T-helper 1 cell treated with Interleukin-12 subunit alpha and Interleukin-12 subunit beta and Interleukin-4 antibody, amounts not matched to agents 30 ng/mL and 1 ng/mL, for 36 hours (primary cell): ENCODE measurements around the gene SAPCD2. TPM values are rescaled to one million over a fixed set of nuclear protein-coding genes. Genes with fewer than 3 reads are reported as not detected.
"Not testable (repeated sequence)": the region's sequence is repeated elsewhere in the genome, so short reads cannot be mapped to it uniquely, and the experiment has no call there.

Source experiments
- intact Hi-C: fragments of 100-400 bp; cut with micrococcal nuclease; formaldehyde crosslinking; loops from one replicate; pipeline ENCODE4 v1.15.1; 2024
- total RNA-seq: library from RNA; stranded (reverse); gene quantifications from 2 replicates; pipeline ENCODE4 v1.2.3, GENCODE V29; 2022

The SAPCD2 gene
- total RNA-seq, 1 donor from 2014 or later = 19.7 TPM

GRCh38 chr9:137034709-137035506 is 35.4 kb downstream of the SAPCD2 start:
- intact Hi-C loops = loop anchor here (1.0 to 2.0 kb wide), 9 partner anchors 11 to 248 kb away; partner anchors contain the start of genes AJM1, FBXW5, MAN1B1 and NPDC1

GRCh38 chr9:137034039-137034708 is 36.2 kb downstream of the SAPCD2 start:
- intact Hi-C loops = loop anchor here (2.0 kb wide), 2 partner anchors 53 to 83 kb away; partner anchors contain the start of gene MAN1B1

- intact Hi-C loops = not testable (repeated sequence)
Measured at GRCh38 chr9:137033481-137033880, 36.9 kb downstream of the SAPCD2 start.

DNA sequence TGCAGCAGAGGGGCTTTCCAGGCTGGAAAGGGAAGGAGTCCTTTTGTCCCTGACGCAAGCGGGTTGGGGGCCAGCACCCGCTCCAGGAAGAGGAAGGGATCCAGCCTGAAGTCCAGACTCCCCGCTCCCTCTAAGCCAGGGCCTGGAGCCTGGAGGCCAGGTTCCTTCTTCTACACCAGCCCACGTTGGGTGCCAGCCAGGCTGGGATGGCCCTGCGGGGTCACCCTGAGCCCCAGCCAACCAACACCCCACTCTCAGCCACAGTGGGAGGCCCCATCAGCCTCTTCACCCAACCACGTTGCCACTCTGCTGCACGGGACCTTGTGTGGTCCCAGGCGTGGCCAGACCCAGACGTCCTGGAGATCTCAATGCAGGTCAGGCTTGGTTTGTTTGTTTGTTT is 37.5 kb downstream of the SAPCD2 start:
- intact Hi-C loops = no loop called here

DNA sequence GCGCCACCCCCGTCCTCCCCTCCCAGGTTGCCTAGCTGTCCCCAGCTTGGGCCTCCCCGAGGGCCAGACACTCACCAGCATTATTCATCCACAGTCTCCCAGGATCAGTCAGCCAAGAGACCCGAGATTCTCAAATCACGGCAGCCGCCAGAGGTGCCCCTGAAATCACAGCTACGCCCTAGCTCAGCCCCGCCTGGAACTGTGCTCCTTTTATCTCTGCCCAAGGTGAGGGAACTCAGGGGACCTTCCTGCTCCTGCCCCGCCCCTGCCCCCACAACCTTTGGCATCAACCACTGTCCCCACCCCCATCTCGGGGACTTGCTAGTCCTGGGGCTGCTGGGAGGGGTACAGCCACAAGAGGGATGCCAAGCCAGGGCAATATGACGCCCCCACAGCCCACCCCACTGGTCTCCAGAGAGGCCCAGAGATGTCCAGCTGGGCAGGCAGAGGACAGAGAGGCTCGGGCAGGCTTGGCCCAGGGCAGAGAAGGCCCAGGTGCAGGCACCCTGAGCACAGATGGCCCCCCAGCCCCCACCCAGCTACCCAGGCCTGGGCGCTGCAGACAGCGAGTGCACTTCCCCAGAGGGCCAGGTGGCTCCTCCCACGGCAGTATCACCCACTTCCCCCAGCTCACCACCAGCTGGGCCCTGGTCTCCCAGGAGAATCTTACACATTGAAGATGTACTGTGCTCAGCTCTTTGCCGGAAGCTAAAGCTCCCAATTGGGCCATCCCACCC is 38.3 kb downstream of the SAPCD2 start, which contains the start of gene FUT7:
Gene FUT7, minus strand, starts transcription at position 185 of the 737 bp plus-strand sequence. Its CDS starts 97 bp downstream, at position 88.
- intact Hi-C loops = no loop called here

DNA sequence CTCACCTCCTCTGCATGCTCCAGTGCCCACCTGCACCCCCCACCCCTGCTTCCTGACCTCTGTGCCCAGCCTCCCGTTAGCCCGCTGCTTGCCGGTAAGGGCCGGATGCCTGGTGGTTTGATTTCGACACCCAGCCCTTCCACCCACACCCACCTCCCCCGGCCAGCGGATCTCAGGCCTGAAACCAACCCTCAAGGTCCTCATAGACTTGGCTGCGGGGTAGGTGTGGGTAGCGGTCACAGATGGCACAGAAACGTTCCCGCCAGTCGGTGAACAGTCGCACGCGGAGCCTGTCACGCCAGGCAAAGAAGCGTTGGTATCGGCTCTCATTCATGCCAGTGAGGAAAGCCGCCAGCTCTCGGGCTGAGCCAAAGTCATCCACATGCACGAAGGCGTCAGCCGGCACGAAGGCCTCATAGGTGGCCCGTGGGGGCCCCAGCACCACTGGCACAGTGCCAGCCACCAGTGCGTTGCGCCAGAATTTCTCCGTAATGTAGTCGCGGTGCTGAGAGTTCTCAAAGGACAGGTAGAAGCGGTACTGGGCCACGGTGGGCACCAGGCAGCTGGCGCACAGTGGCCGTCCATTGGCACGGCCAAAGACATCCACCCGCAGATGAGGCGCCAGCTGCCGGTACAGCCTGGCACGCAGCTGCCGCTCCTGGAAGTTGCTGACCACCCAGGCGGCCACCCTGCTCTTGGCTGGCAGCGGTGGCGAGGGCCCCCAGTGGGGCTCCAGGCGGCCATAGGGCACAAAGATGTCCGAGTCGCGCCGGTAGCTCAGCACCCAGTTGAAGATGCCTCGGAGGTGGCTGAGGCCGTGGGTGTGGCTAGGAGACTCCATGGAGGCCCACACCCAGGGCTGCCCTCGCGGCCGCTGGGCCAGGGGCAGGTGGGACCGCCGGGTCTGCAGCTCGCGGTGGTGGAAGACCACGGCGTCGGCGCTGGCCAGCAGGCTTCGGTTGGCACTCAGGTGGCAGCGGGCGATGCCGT is 39.5 kb downstream of the SAPCD2 start:
- intact Hi-C loops = no loop called here

DNA sequence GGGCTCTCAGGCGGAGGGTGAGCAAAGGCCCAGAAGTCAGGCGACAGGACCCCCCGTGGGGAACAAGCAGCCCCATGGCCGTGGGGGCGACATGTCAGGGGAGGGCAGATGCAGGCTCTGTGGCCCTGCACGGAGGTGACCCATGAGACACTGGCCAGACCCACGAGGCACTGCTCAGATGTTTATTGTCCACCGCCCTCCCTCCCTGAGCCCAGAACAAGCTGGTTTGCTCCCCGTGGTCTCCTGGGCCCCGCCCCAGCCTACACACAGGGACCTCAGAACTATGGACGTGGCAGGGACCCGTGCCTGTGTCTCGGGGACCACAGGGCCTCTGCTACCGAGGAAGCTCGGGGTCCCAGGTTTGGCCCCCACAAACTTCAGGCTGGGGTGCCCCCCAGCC is 40.4 kb downstream of the SAPCD2 start:
- intact Hi-C loops = no loop called here

DNA sequence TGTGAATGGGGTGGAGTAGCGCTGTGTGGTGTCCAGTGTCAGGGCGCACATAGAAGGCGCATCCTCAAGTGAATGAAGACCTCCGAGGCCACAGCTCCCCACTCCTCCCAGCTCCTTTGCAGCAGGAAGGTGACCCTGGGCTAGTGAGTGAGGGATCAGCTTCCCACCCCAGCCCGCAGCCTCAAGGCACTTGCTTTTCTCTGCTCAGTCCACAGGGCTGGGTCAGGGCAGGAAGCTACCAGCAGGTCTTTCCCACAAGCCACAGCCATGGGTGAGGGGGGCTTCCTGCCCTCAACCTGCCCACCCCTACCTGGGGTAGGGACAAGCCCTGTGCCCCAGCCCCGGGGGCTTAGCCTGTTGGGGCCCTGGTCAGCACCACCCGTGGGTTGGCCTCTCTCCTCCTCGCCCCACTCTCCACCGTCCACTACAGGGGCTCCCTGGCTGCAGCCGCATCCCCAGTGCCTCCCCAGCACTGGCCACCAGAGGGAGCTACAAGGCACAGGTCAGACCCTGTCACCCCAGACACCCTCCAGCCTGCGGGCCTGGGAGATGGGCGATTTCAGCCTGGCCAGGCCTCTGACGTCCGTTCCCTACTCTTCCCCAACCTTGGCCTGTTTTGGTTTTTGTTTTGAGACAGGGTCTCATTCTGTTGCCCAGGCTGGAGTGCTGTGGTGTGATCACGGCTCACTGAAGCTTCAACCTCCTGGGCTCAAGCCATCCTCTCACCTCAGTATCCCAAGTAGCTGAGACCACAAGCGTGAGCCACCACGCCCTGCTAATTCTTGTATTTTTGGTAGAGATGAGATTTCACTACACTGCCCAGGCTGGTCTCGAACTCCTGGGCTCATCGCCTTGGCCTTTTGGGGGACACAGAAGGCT is 41.1 kb downstream of the SAPCD2 start:
- intact Hi-C loops = loop anchor here (2.0 to 10.0 kb wide), 2 partner anchors 42 to 126 kb away; partner anchors contain the start of gene SAPCD2

DNA sequence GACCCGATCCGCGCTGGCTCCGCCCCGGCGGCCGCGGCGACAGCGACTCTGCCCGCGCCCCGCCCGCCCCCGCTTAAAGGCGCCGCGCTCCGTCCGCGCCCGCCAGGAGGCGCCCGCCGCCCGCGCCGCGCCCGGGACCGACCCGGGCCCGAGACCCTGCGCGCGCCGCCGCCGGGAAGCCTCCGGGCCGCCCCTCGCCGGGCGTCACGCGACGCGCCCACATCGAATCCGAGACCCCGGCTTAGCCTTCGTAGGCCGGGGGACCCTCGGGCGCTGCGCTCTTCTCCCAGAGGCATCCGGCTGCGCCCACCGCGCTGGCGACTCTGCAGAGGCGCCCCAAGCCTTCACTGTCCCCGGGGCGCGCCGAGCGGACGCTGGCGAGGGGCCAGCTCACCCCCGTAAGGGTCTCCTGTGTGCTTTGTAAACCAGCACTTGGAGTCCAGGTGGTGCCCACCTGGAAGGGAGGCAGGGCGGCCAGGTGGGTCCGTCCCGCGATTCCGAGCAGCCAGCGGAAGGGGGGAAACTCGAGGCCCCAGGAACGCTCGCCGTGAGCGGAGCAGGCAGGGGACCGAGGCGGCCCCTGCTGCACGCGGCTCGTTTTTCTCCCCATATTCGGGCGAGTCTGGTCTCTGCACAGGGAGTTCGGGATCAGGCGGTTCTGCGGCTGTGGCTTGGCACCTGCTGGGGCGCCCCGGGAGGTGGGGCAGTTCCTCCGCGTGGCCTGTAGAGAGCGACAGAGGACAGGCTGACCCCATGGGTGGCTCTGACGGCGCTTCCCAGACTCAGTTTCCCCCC is 41.9 kb downstream of the SAPCD2 start:
- intact Hi-C loops = loop anchor here (2.0 to 10.0 kb wide), 2 partner anchors 42 to 126 kb away; partner anchors contain the start of gene SAPCD2

- intact Hi-C loops = loop anchor here (2.0 to 10.0 kb wide), 2 partner anchors 43 to 127 kb away; partner anchors contain the start of gene SAPCD2
Measured at GRCh38 chr9:137027369-137028262, 42.7 kb downstream of the SAPCD2 start, which contains the start of gene ABCA2. Gene ABCA2, minus strand, starts transcription at chr9:137028237. Its CDS starts 97 bp downstream, at chr9:137028140.

DNA sequence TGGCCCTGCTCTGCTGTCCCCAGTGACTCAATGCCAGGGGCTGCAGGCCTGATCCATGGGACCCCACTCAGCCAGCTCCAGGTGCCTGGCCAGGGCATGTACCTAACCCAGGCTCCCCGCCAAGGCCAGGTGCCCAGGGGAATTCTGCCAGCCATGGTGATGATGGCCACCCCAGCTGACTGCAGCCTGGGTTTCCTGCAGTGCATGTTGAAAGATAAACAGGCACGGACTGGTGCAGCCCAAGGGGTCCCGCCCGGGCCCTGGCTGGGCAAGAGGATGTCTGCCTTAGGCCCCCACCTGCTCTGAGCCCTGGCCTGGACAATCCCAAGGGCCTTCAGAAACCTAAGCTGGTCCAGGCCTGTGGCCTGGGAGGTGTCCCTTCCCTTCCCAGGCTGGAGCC is 43.5 kb downstream of the SAPCD2 start:
- intact Hi-C loops = loop anchor here (10.0 kb wide), 1 partner anchor 128 kb away; no protein-coding TSS in a partner anchor

DNA sequence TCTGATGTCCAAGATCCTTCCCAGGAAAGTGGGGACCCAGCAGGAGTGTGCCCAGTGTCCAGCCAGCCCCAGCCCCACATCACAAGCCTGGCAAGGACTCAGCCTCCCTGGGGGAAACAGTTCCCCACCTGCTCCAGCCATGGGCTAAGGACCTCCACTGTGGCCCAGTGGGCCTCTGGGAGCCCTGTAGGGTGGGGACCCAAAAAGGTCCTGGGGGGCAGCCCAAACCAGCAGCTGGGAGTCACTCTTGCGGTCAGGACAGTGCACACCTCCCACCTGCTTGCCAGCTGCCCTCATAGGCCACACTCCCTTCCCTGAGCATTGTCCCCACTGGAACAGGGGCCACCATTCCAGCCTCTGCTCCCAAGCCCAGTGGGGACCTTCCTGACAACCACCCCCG is 44.0 kb downstream of the SAPCD2 start:
- intact Hi-C loops = loop anchor here (10.0 kb wide), 1 partner anchor 128 kb away; no protein-coding TSS in a partner anchor

DNA sequence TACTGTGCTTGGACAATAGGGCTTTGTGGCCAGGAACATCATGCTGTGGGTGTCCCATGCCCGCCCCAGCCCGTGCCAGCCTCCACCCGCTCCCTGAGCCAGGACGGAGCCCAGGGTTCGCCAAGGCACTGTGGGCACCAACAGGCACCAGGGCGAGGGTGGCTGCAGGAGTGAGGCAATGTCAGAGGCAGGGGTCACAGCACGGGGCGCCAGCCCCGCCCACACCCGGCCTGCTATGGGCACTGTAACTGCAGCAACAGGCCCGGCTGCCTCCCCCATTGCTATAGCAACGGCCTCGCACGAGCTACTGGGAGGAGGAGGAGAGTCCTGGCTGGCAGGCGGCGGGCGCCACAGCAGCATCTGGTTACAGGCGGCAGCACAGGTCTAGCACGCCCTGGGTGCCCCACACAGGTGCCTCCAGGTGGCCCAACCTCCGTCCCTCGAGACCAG is 44.8 kb downstream of the SAPCD2 start:
- intact Hi-C loops = loop anchor here (10.0 kb wide), 1 partner anchor 129 kb away; no protein-coding TSS in a partner anchor

DNA sequence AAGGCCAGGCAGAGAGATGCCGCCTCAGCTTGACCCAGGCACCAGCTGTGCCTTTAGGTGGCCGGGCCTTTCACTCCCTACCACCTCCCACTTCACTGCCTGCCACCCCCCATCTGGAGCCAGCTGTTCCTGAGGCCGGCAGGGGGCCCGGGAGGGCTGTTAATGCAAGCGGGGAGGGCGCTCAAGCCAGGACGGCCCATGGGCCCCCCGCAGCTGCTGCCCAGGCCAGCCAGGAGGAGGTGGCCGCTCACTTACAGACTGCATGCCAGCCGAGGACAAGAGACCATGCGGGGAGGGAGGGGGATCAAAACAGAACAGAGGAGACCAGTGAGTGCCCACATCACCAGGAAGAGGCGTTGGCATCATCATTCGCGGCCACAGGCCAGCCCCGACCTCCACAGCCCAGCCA is 46.8 kb downstream of the SAPCD2 start:
- intact Hi-C loops = loop anchor here (10.0 kb wide), 1 partner anchor 131 kb away; no protein-coding TSS in a partner anchor

GRCh38 chr9:137023157-137023556 is 47.2 kb downstream of the SAPCD2 start:
- intact Hi-C loops = loop anchor here (10.0 kb wide), 1 partner anchor 132 kb away; no protein-coding TSS in a partner anchor

- intact Hi-C loops = loop anchor here (1.0 to 10.0 kb wide), 5 partner anchors 30 to 231 kb away; partner anchors contain the start of genes MAN1B1, PAXX and TMEM141
Measured at GRCh38 chr9:137022662-137023008, 47.7 kb downstream of the SAPCD2 start.
